G401 (cell line): Measurements from ENCODE around the gene ZYX. TPM values are rescaled to one million over a fixed set of nuclear protein-coding genes. Genes with fewer than 3 reads are reported as not detected.
A peak's percentile ranks its signal among the peaks of the same experiment; 100 is the strongest.

Experiments
- DNase-seq: peaks from one replicate; pipeline ENCODE4 v3.0.0-alpha.2; 2015; ENCODE audit warnings: low spot score
- in situ Hi-C: cut with HindIII; loops from 2 replicates; pipeline ENCODE4 v1.10.0; 2016; ENCODE audit warnings: low sequenced_read_pairs, mixed read lengths
- total RNA-seq: library from RNA; depleted of rRNA; stranded (reverse); fragments of >200 nt; shearing (Covaris generic); gene quantifications from 2 replicates; pipeline ENCODE4 v1.2.3, GENCODE V29; 2014

Gene ZYX
- total RNA-seq, 1 experiment from 2014 or later = 33.5 TPM

- in situ Hi-C loops = no loop called here
- no peak for DNase-seq
These were observed 19.5 kb upstream of the ZYX start for GRCh38 chr7:143361552-143362130.

- in situ Hi-C loops = no loop called here
- DNase-seq = peak; percentile 66
These were observed 18.8 kb upstream of the ZYX start, which contains the start of gene FAM131B for GRCh38 chr7:143362131-143363015. FAM131B (minus strand) TSS chr7:143362713; CDS start chr7:143362603, 110 bp downstream.

- DNase-seq = no peak
- in situ Hi-C loops = no loop called here
These were observed 17.9 kb upstream of the ZYX start for GRCh38 chr7:143363016-143363937.

DNA sequence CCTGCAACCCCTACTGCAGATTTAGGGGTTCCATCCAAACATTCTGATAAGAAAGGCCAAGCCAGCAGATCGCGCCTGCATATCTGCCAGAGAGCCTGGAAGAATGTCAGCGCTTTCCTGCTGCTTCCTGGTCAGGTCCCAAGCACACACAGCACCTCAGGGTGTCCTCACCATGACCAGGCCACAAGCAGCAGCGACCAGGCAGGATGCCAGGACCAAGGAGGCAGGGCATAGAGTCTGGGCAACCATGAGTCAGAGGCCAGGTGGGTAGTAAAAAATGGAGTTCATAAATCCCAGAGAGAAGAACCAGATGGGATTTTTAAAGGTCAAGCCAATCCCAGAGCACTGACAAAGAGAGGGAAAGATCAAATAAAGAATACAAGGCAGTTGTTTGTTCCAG, 13.2 kb upstream of the ZYX start:
- in situ Hi-C loops = no loop called here
- DNase-seq = peak; percentile 71

- no peak for DNase-seq
- in situ Hi-C loops = no loop called here
These were observed 12.8 kb upstream of the ZYX start for GRCh38 chr7:143368387-143368786.

GRCh38 chr7:143369678-143370651, 11.2 kb upstream of the ZYX start:
- in situ Hi-C loops = no loop called here
- DNase-seq = no peak

GRCh38 chr7:143372070-143372469, 9.1 kb upstream of the ZYX start:
- in situ Hi-C loops = no loop called here

DNA sequence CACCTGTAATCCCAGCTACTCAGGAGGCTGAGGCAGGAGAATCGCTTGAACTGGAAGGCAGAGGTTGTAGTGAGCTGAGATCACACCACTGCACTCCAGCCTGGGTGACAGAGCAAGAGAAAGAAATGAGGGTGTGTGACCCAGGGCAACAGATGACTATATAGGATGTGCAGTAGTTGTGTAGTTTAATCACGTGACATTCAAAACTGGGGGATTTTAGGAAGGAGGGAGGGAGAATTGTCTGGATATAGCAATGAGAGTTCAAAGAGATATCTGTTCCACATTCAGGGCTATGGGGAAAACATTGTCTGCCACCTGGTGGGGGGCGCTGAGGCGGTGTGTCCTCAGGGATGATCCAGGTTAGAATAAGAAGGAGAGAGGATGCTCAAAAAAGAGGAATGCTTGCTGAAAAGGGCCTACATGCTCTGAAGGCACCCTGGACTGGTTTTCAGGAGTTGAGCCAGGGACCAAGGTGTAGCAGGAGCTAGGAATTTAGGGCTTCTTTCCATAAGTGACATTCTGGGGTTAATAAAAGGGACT, 7.8 kb upstream of the ZYX start:
- no peak for DNase-seq
- in situ Hi-C loops = no loop called here

More at GRCh38 chr7:143372070-143372469, 9.1 kb upstream of the ZYX start:
- DNase-seq = no peak

DNA sequence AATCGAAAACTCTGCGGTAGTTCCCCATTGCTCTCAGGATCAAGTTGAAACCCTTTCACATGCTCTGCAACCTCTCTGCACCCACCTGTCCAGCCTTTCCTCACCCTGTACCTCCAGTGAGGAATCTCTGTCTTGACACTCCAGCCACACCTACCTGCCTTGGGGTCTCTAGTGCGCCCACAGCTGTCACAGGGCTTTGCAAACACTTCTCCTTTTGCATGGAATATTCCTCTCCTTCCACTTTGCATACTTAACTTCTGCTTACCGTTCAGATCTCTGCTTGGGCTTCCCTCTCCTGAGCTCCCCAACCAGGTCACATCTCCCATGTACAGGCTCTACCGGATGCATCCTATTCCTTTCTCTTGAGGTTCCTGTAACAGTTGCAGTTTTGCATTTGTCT, 6.6 kb upstream of the ZYX start:
- no peak for DNase-seq
- in situ Hi-C loops = no loop called here

- in situ Hi-C loops = no loop called here
- peak; percentile 92 for DNase-seq
These were observed 5.7 kb upstream of the ZYX start for GRCh38 chr7:143375298-143376034.

DNA sequence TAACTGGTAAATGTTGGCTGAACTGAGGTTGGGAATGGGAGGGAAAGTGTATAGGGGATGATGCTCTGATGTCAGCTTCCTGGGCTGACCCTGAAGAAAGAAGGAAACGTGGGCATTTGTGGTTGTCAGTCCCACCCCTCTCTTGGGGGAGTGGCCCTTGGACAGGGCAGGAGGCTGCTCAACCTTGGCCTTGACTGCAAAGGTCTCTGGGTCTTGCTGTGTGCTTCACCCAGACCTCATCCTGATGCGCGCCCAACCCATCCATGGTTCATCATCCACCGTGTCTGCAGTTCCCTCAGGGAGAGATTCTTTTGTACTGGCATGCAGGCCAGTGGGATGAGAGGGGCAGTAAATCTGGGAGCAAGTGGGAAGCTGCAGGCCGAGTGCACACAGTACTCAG, 4.7 kb upstream of the ZYX start:
- no peak for DNase-seq
- in situ Hi-C loops = no loop called here

DNA sequence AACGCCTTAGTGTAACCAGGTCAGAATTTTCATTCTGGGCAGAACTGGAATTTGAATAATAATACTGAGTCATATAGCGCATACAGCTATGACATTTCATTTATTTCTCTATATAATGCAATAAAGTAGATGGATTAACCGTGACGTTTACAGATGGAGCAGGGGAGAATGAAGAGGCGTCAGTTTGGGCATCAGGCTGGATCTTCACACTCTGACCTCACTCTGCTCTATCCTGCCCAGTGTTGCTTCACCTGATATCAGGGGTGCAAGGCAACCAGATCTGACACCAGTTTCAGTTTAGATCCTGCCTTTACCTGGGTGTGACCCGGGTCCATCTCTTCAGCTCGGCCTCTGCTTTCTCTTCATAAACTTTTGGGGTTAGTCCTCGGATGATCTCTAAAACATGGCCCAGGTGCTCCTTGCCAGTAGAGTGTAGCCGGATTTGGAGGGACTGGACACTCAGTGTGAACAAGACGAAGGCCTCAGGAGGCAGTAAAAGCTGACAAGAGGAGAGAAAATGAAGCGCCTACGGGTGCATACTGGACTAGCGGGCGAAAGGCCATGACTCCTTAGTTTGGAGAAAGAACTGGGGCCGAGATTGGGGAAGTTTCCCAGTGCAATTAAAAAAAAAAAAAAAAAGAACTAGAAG, 1.4 kb upstream of the ZYX start:
- in situ Hi-C loops = no loop called here
- DNase-seq = no peak

GRCh38 chr7:143380260-143380645, 892 bp upstream of the ZYX start:
- in situ Hi-C loops = no loop called here
- DNase-seq = peak; percentile 85

GRCh38 chr7:143381427-143382125, 431 bp downstream of the ZYX start:
- in situ Hi-C loops = no loop called here
- DNase-seq = no peak

DNA sequence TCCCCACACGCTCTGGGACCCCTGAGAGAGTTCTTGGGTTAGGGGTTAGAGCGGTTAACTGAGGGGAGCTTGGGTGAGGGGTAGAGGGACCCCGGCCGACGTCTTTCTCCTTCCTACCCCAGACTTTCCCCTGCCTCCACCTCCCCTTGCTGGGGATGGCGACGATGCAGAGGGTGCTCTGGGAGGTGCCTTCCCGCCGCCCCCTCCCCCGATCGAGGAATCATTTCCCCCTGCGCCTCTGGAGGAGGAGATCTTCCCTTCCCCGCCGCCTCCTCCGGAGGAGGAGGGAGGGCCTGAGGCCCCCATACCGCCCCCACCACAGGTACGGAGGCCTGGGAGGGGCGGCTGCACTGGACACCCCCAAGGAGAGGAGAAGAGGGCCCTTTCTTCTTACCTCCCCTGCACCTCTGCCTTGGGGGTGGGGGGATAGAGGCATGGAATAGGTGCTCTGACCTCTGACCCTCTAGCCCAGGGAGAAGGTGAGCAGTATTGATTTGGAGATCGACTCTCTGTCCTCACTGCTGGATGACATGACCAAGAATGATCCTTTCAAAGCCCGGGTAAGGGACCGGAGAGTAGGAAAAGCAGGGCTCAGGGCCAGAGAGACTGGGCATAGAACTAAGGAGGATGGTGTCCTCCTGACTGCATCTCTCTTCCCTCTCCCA, 1.1 kb downstream of the ZYX start:
- DNase-seq = no peak

More for the DNA sequence above, 1.1 kb downstream of the ZYX start:
- in situ Hi-C loops = no loop called here
